Measurements from ENCODE around the gene PURA. TPM values are rescaled to one million over a fixed set of nuclear protein-coding genes. Genes with fewer than 3 reads are reported as not detected.

Gene PURA
- total RNA-seq, 4 donors from 2014 or later = 12.5 to 31.8 (median 21.9) TPM

DNA sequence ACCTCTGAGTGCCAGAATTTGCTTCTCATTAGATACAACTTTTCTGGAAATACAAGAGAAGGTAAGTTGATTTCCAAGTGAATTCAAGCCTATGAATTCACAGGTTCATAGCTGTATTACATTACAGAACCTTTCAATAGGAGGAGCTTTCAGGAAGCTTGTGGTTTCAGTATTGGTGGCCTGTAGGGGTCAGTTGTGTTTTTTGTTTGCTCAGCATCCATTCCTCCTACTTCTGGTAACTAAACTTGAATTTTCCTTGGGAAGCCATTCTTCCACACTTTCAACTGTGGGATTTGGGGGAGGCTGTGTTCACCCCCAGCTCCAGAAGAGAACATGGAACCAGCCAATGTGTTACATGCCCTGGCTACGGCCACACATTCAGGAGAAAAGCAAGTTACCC, 55.5 kb downstream of the PURA start:
- Histone ChIP-seq H3K36me3 (no peaks in the 10 kb centered on the region), H3K27ac (no peak overlapping the region), H3K9me3 (no peaks in the 10 kb centered on the region), H3K4me1 (peaks cover 15% of the 10 kb centered on the region), H3K27me3 (no peaks in the 10 kb centered on the region), H3K4me3 (no peak overlapping the region)
- WGBS = 100% methylated on average over 1 of the region's 1 CpG
- TF ChIP-seq EP300 (IDR thresholded peaks at IDR 0.05) = no peak
- TF ChIP-seq POLR2A (IDR thresholded peaks at IDR 0.05) = no peak
- TF ChIP-seq POLR2AphosphoS5 (IDR thresholded peaks at IDR 0.05) = no peak
- TF ChIP-seq, protein P1, sequence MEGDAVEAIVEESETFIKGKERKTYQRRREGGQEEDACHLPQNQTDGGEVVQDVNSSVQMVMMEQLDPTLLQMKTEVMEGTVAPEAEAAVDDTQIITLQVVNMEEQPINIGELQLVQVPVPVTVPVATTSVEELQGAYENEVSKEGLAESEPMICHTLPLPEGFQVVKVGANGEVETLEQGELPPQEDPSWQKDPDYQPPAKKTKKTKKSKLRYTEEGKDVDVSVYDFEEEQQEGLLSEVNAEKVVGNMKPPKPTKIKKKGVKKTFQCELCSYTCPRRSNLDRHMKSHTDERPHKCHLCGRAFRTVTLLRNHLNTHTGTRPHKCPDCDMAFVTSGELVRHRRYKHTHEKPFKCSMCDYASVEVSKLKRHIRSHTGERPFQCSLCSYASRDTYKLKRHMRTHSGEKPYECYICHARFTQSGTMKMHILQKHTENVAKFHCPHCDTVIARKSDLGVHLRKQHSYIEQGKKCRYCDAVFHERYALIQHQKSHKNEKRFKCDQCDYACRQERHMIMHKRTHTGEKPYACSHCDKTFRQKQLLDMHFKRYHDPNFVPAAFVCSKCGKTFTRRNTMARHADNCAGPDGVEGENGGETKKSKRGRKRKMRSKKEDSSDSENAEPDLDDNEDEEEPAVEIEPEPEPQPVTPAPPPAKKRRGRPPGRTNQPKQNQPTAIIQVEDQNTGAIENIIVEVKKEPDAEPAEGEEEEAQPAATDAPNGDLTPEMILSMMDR (IDR thresholded peaks at IDR 0.05) = no peak
- no peak for DNase-seq (ENCODE audit: low spot score in 2 of 2)

DNA sequence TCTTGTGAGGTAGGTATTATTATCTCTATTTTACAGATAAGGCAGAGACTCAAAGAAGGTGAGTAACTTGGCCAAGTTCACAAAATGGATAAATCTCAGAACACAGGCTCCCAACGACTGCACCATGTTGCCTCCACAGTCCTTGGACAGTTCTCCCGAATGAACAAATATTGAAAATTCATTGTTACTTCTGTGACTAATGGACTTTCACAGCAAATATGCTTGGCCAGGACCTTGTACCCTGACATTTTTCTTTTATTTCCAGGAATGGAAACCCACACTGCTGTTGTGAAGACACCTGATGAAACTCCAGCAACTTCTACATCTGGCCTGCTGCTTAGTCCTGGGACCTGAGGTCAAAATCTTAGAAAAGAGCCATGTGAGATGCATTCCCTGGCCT, 58.6 kb downstream of the PURA start:
- Histone ChIP-seq H3K36me3 (no peaks in the 10 kb centered on the region), H3K9me3 (no peaks in the 10 kb centered on the region), H3K4me3 (no peak overlapping the region), H3K27ac (no peak overlapping the region), H3K27me3 (no peaks in the 10 kb centered on the region), H3K4me1 (peaks cover 26% of the 10 kb centered on the region)
- DNase-seq (ENCODE audit: low spot score in 2 of 2) = no peak
- TF ChIP-seq, protein P1 (IDR thresholded peaks at IDR 0.05) = no peak
- TF ChIP-seq POLR2A (IDR thresholded peaks at IDR 0.05) = no peak
- no peak for TF ChIP-seq POLR2AphosphoS5 (IDR thresholded peaks at IDR 0.05)
- no peak for TF ChIP-seq EP300 (IDR thresholded peaks at IDR 0.05)
- WGBS = 80% methylated on average over 2 of the region's 2 CpGs

DNA sequence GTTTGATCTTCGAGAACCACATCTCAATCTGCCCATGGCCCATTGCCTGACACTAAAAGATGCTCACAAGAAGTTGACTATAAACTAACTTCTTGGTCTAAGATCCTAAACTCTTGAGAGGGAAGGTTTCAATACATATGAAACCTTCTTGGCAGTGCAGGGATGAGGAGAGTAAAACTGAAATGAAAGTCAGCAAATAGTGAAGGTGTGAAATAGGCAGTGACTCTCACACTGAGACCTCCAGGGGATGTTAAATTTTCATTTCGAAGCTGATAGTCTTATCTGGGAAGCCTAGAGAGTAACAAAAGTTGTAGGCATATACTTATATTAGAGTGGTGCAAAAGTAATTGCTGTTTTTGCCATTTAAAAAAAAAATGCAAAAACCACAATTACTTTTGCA, 60.1 kb downstream of the PURA start:
- no peak for DNase-seq (ENCODE audit: low spot score in 2 of 2)
- H3K4me1 ChIP-seq = peaks cover 40% of the 10 kb centered on the region
- H3K36me3 ChIP-seq = no peaks in the 10 kb centered on the region
- no peak overlapping the region for H3K27ac ChIP-seq
- no peaks in the 10 kb centered on the region for H3K9me3 ChIP-seq
- H3K27me3 ChIP-seq = no peaks in the 10 kb centered on the region
- 95% methylated on average over 2 of the region's 2 CpGs for WGBS
- no peak for TF ChIP-seq POLR2A (IDR thresholded peaks at IDR 0.05)
- TF ChIP-seq EP300 (IDR thresholded peaks at IDR 0.05) = no peak
- TF ChIP-seq POLR2AphosphoS5 (IDR thresholded peaks at IDR 0.05) = no peak
- TF ChIP-seq, protein P1 (IDR thresholded peaks at IDR 0.05) = no peak
- no peak overlapping the region for H3K4me3 ChIP-seq

DNA sequence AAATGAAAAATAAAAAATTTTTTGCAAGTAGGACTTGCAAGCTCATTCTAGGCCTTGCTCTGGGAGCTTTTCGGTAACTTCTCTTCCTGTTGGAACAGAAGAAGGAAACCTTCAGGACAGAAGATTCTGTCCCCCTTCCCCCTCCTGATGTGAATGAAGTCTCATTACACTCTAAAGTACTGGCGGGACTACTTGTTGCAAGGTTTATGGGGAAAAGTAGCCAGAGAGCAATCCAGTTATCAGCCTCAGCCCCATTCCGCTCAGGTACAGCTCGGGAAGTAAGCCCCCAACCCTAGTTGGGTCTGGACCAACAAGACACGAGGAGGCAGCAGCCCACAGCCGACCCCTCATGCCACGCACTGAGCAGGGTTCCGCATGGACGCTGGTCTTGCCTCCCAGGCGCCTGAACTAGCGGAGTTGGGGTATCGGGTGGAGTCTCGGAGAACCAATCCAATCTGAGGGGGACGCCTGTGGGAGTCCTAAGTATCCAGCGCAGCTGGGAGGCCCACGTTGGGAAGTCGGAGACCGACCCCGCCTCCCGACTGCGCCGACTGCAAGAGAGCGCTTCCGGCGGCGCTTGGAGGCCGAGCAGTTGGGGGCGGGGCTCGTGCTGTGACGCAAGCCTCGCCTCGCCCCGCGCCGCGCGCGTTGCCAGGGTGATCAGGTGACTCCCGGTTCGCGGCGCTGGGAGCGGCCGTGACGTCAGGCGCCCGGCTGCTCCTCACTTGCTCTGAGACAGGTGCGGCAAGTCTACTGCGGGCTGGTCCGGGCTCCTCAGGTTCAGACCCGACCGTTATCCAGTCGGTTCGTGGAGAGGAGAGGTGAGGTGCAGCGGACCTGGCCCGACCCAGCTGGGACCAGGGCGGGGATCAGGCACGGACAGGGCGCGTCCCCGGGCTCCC, 60.8 kb downstream of the PURA start, which contains the start of gene CYSTM1:
Gene CYSTM1, plus strand, starts transcription at position 724 of the 902 bp plus-strand sequence. CDS start 19,278 bp downstream, outside the sequence.
- TF ChIP-seq, protein P1 (IDR thresholded peaks at IDR 0.05) = no peak
- TF ChIP-seq EP300 (IDR thresholded peaks at IDR 0.05) (no peak), POLR2AphosphoS5 (IDR thresholded peaks at IDR 0.05) (peak in 1 of 3 donors; percentile 93), POLR2A (IDR thresholded peaks at IDR 0.05) (peak in 1 of 2 donors; percentile 55)
- H3K36me3 ChIP-seq = no peaks in the 10 kb centered on the region
- 8% methylated on average over 21 of the region's 61 CpGs for WGBS

More for the DNA sequence above, 60.8 kb downstream of the PURA start, which contains the start of gene CYSTM1:
- DNase-seq (ENCODE audit: low spot score in 2 of 2) = peak; percentile 98
- peak within 1 kb of the TSS; percentile 92 for H3K4me3 ChIP-seq
- H3K4me1 ChIP-seq = peaks cover 40% of the 10 kb centered on the region
- no peaks in the 10 kb centered on the region for H3K27me3 ChIP-seq
- H3K27ac ChIP-seq = peak within 1 kb of the TSS; percentile 98
- no peaks in the 10 kb centered on the region for H3K9me3 ChIP-seq

Other genes starting within 250 kb of the PURA start
- 1 to 10 TPM; 4.5 to 7.0 (median 5.4) TPM for gene NRG2, start 70.8 kb upstream of the PURA start, total RNA-seq
- gene IGIP, start 11.8 kb downstream of the PURA start, total RNA-seq = 10 to 100 TPM in 2 of 4 donors, 1 to 10 TPM in 2; 6.1 to 16.5 (median 11.6) TPM
- 10 to 100 TPM; 21.0 to 66.4 (median 37.0) TPM for gene CYSTM1, start 61.1 kb downstream of the PURA start, total RNA-seq
- 10 to 100 TPM; 58.7 to 91.7 (median 76.2) TPM for gene PFDN1, start 189.0 kb downstream of the PURA start, total RNA-seq
- gene HBEGF, start 232.5 kb downstream of the PURA start, total RNA-seq = 100 to 1,000 TPM in 1 of 4 donors, 10 to 100 TPM in 3; 19.6 to 189 (median 74.8) TPM
- gene SLC4A9, start 246.1 kb downstream of the PURA start, total RNA-seq = under 1 TPM in 1 of 4 donors, not detected in 3; 0.56 TPM

Measured in suprapubic skin (tissue), 4 donors.